GM12801 (cell line): Measurements from ENCODE around the gene C6orf47.

ENCODE experiments used
- CTCF ChIP-seq: IDR thresholded peaks from one replicate; pipeline ENCODE4 v1.5.1; 2011; ENCODE audit warnings: control low read depth; ENCODE audit not compliant: insufficient read length; ENCODE audit errors: extremely low read depth

C6orf47 gene

GRCh38 chr6:31701666-31702404 lies 41.3 kb upstream of the C6orf47 start:
- TF ChIP-seq CTCF = no peak

DNA sequence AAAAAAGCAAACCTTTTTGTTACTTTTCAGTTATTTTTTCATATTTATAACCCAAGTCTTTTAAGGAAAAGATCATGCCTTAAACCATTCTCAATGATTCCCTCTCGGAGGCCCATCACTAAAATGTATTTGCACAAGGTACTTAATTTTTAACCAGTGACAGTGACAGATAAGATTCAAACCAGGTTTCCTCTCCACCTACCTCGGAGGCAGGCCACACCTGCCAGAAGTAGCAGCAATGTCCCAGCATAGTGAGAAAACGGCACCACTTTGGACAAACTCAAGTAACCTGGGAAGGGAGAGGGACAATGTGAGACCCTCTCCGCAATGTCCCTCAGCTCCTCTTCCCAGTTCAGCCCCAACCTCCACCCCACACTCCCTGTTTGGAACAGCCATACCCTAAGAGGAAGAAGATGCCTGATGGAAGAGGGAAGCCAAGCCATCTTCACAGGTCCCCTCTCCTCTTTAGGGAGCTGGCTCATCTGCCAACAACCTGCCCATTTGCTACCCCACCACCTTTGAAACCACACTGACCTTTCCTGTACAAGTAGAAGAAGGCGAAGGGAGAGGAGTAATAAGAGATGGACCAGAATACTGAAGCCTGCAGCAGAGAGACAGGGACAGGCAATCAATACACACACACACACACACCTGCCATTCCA lies 40.3 kb upstream of the C6orf47 start:
- TF ChIP-seq CTCF = no peak

- TF ChIP-seq CTCF = no peak
These were observed 37.0 kb upstream of the C6orf47 start for GRCh38 chr6:31697555-31697954.

DNA sequence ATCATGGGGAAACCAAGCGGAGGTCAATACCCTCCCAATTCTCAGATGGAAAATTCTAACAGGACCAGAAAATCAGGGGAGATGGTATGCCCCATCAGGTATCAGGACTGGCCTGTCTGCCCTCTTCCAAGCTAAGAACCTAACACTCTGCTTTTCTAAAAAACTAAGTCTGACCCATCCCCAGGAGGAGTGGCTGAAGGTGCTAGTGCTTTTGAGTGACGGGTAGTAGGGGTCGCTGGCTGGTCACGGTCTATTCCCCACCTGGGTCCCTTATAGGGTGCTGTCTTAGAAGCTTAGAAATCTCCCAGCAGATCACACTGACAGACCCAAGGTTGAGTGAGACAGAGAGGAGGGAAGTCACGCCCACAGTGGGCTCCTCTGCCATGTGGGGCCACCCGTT lies 33.0 kb upstream of the C6orf47 start:
- TF ChIP-seq CTCF = no peak

DNA sequence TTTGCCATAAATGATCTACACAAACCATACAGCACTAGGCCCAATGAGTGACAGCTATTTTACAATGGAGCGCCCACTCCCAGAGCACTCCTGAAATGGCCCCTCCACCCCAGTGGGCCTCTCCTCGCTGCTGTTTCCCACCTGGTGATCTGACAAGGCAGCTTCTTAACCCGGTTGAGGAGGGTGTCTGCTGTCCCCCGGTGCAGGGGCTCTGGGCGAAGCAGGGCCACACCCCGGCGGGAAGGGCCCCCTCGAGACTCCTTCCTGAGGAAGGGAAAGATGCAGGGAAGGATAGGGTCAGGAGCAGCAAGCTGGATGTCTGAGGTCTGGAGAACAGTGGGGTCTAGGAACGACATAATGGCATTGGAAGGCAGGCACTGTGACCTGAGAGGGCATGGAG lies 32.3 kb upstream of the C6orf47 start:
- TF ChIP-seq CTCF = no peak

DNA sequence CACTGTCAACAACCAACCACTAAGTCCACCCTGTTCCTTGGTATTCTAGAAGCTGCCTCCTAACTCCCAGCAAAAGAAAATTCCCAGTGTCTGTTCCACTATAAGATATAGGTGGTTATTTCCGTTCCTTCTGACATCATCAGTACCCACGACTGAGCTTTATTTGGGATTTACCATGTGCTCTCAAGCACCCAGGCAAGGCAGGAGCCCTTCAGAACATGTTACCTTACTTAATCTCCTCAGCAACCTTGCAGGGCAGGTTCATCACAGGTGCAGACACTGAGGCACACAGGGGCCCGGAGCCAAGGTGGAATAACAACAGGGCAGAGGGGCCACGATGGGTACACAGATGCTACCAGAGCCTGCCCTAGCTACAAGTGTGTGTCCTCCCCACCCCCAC lies 31.8 kb upstream of the C6orf47 start:
- TF ChIP-seq CTCF = no peak

DNA sequence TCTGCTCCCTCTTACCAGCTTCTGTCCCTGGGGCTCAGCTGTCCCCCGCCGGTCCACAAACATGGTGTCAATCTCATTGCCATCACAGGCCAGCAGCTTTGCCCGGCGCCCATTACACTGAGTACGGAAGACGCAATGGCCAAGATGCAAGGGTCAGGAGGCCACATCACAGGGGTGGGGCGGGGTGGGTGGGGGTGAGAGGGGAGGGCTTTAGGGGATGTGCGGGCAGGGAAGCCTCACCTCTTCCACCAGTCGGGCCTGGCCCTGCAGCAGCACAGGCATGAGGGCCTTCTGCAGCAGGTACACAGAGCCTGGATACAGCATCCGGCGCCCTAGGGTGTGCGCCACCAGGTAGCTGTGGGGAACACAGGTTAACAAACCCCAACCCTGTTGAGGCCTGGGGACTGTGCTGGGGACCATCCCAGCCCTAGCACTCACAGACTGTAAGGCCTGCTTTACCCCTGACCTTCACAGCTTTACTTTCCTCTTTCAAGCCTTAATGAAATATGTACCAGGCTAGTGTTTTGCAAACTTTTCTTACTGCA lies 31.1 kb upstream of the C6orf47 start:
- TF ChIP-seq CTCF = no peak
